OCI-LY7 (cell line): ENCODE measurements around the gene SLC13A2. TPM values are rescaled to one million over a fixed set of nuclear protein-coding genes. Genes with fewer than 3 reads are reported as not detected.

ENCODE experiments used
- BruUV-seq: library from RNA; stranded (reverse); fragments of 400-500 nt; replicated peaks from 2 replicates; lab custom pipeline; 2021; lab: Mats Ljungman, UMichigan
- CTCF ChIA-PET: fragments of 300-600 bp; sonication (Branson Sonifier 250); formaldehyde crosslinking; loops from one replicate; lab custom pipeline; 2022; ENCODE audit warnings: antibody characterized with exemption; ENCODE audit not compliant: unreplicated experiment; lab: Charles Lee
- POLR2A ChIA-PET: fragments of 300-600 bp; sonication (Branson Sonifier 250); formaldehyde crosslinking; loops from one replicate; lab custom pipeline; 2022; ENCODE audit warnings: antibody characterized with exemption; lab: Charles Lee
- DNase-seq: peaks from one replicate; pipeline ENCODE4 v3.0.0-alpha.2; 2015; ENCODE audit warnings: low spot score
- H2AFZ ChIP-seq: fragments of 200-600 bp; sonication (generic), shearing (Covaris generic); 2 replicates; pipeline ENCODE4 v1.6.1; 2014; ENCODE audit warnings: mild to moderate bottlenecking, antibody characterized with exemption, low read length, moderate library complexity
- H3K27ac ChIP-seq: fragments of 200-600 bp; sonication (generic); 2 replicates; pipeline ENCODE4 v1.5.1; 2014; ENCODE audit warnings: mixed run types, low read depth, mild to moderate bottlenecking, moderate library complexity, low read length, inconsistent platforms; ENCODE audit not compliant: poor library complexity, severe bottlenecking
- H3K36me3 ChIP-seq: fragments of 200-600 bp; sonication (generic); 2 replicates; pipeline ENCODE4 v1.6.1; 2014; ENCODE audit warnings: mild to moderate bottlenecking, antibody characterized with exemption, low read length, moderate library complexity, mixed read lengths; ENCODE audit not compliant: insufficient read depth
- H3K4me1 ChIP-seq: fragments of 200-600 bp; sonication (generic); 2 replicates; pipeline ENCODE4 v1.5.1; 2014; ENCODE audit warnings: mild to moderate bottlenecking, low read length; ENCODE audit not compliant: insufficient read depth, poor library complexity, severe bottlenecking
- H3K4me2 ChIP-seq: fragments of 200-600 bp; sonication (generic); 2 replicates; pipeline ENCODE4 v1.6.1; 2014; ENCODE audit warnings: mild to moderate bottlenecking, low read length
- H3K4me3 ChIP-seq: fragments of 200-600 bp; sonication (generic); 2 replicates; pipeline ENCODE4 v1.5.1; 2014; ENCODE audit warnings: mild to moderate bottlenecking, low read depth, low read length; ENCODE audit not compliant: poor library complexity, severe bottlenecking
- H3K79me2 ChIP-seq: fragments of 200-600 bp; sonication (generic); 2 replicates; pipeline ENCODE4 v1.6.1; 2016; ENCODE audit warnings: low read depth, mild to moderate bottlenecking, low read length, moderate library complexity, mixed read lengths; ENCODE audit not compliant: insufficient read depth
- H3K9me2 ChIP-seq: fragments of 200-600 bp; sonication (generic); 2 replicates; pipeline ENCODE4 v1.6.1; 2016; ENCODE audit warnings: mild to moderate bottlenecking, low read length, mixed read lengths; ENCODE audit not compliant: insufficient read depth
- H3K9me3 ChIP-seq: fragments of 200-600 bp; sonication (generic); 2 replicates; pipeline ENCODE4 v1.6.1; 2014; ENCODE audit warnings: mild to moderate bottlenecking, mixed run types, low read length, mixed read lengths
- H4K20me1 ChIP-seq: fragments of 200-600 bp; sonication (generic); 2 replicates; pipeline ENCODE4 v1.6.1; 2014; ENCODE audit warnings: mild to moderate bottlenecking, antibody characterized with exemption, low read length, moderate library complexity, mixed read lengths; ENCODE audit not compliant: insufficient read depth
- EZH2phosphoT487 ChIP-seq: fragments of 200-600 bp; sonication (generic); IDR thresholded peaks from 2 replicates; pipeline ENCODE4 v1.6.1; 2018; ENCODE audit warnings: low read depth, borderline replicate concordance, mild to moderate bottlenecking, mixed run types, antibody characterized with exemption, low read length, moderate library complexity, mixed read lengths
- intact Hi-C: fragments of 100-400 bp; cut with micrococcal nuclease; formaldehyde crosslinking; loops from one replicate; pipeline ENCODE4 v1.10.0; 2022; ENCODE audit not compliant: unreplicated experiment
- total RNA-seq, 2 experiments: library from RNA; depleted of rRNA in 1 of 2; stranded (reverse); fragments of >200 nt in 1 of 2; shearing (Covaris generic) in 1 of 2; gene quantifications; 2 replicates each; pipeline ENCODE4 v1.2.3, GENCODE V29; 2014 to 2022
- TF ChIP-seq, protein P1 (sequence below): fragments of 200-600 bp; sonication (generic); conservative IDR thresholded peaks from 2 replicates; pipeline ENCODE4 v1.5.1; 2014; ENCODE audit warnings: mild to moderate bottlenecking, antibody characterized with exemption, low read length, moderate library complexity, mixed read lengths

SLC13A2 gene
- total RNA-seq, 2 experiments from 2014 or later: not detected

- H2AFZ ChIP-seq: no peak overlapping the region
- no peak for TF ChIP-seq EZH2phosphoT487
- TF ChIP-seq, protein P1, sequence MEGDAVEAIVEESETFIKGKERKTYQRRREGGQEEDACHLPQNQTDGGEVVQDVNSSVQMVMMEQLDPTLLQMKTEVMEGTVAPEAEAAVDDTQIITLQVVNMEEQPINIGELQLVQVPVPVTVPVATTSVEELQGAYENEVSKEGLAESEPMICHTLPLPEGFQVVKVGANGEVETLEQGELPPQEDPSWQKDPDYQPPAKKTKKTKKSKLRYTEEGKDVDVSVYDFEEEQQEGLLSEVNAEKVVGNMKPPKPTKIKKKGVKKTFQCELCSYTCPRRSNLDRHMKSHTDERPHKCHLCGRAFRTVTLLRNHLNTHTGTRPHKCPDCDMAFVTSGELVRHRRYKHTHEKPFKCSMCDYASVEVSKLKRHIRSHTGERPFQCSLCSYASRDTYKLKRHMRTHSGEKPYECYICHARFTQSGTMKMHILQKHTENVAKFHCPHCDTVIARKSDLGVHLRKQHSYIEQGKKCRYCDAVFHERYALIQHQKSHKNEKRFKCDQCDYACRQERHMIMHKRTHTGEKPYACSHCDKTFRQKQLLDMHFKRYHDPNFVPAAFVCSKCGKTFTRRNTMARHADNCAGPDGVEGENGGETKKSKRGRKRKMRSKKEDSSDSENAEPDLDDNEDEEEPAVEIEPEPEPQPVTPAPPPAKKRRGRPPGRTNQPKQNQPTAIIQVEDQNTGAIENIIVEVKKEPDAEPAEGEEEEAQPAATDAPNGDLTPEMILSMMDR: no peak
- H3K79me2 ChIP-seq: no peaks in the 10 kb centered on the region
- no peaks in the 10 kb centered on the region for H3K9me2 ChIP-seq
- no peaks in the 10 kb centered on the region for H3K4me1 ChIP-seq
- ChIA-PET CTCF (no interaction called here), POLR2A (no interaction called here)
- H3K27ac ChIP-seq: no peak overlapping the region
- no peaks in the 10 kb centered on the region for H3K36me3 ChIP-seq
- no peaks in the 10 kb centered on the region for H3K9me3 ChIP-seq
- intact Hi-C loops: no loop called here
- BruUV-seq: no TSS peak
- no peak for DNase-seq
- no peaks in the 10 kb centered on the region for H4K20me1 ChIP-seq
- no peak overlapping the region for H3K4me3 ChIP-seq
- H3K4me2 ChIP-seq: no peak overlapping the region
Observed at GRCh38 chr17:28480278-28480677, 6.8 kb downstream of the SLC13A2 start.

DNA sequence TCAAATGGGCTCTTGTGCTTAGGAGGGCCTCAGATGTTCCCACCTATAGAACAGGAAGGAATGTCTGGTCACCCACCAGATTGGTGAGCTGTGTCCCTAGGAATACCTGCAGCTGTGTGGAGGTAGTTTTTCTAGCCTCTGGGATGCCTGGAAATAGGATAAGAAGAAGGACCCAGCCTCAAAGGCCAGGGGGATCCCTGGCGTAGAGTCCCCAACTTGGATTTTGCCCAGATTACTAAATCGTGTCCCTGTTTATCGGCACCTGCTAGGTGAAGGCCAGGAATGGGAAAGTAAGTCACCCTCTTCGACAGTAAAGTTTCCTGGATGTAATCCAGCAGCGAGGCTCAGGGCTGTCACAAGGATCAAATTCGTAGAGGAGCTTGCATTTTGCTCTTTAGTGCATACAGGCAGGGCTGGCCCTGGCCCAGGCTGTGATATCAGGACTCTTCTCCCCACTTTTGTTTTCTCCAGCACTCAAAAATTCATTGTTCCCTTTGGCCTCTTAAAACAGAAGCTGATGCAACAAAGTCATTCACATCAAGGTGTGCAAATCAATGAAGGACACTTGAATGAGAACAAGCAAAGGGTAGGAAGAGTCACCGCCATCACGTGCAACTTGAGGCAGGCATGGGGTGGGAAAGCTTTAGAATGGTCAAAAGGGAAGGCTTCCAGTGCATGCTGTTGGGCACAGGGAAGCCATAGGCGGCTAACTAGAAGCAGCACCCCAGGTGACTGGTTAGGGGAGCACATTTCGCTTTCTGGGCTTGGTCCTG lies 7.5 kb downstream of the SLC13A2 start:
- POLR2A ChIA-PET: no interaction called here
- no peak overlapping the region for H3K4me3 ChIP-seq
- CTCF ChIA-PET: no interaction called here

More for the DNA sequence above, 7.5 kb downstream of the SLC13A2 start:
- BruUV-seq: no TSS peak
- Histone ChIP-seq H3K4me1 (no peaks in the 10 kb centered on the region), H4K20me1 (no peaks in the 10 kb centered on the region), H3K36me3 (no peaks in the 10 kb centered on the region), H3K79me2 (no peaks in the 10 kb centered on the region), H3K9me2 (no peaks in the 10 kb centered on the region), H2AFZ (no peak overlapping the region), H3K9me3 (no peaks in the 10 kb centered on the region), H3K27ac (no peak overlapping the region), H3K4me2 (no peak overlapping the region)
- no peak for TF ChIP-seq EZH2phosphoT487
- TF ChIP-seq, protein P1: no peak
- no peak for DNase-seq
- intact Hi-C loops: no loop called here
